ENCODE measurements around the gene VTI1B. TPM values are rescaled to one million over a fixed set of nuclear protein-coding genes. Genes with fewer than 3 reads are reported as not detected.
"Not testable (repeated sequence)": the region's sequence is repeated elsewhere in the genome, so short reads cannot be mapped to it uniquely, and the experiment has no call there.

The VTI1B gene
- polyA plus RNA-seq, 2 of the 4 experiments (the other 2 are of a cell fraction) = 77.5 to 102 TPM

DNA sequence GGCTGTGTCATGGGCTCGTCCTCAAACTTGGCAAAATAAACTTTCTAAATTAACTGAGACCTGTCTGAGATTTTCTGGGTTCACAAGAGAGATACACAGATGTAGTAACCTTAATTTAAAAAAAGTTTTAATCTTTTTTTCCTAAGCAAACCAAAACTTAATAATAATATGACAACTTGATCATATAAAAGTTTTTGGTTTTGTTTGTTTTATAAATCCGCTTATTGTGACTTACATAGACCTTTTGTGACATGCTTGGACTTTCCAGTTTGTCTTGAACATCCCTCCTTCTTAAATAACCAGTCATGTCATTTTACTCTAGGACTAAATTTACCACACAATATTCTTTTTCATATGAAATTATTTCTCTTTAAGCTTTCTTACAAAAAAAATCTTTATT, 35.8 kb upstream of the VTI1B start:
- ChIA-PET CTCF (interaction anchor here (1.2 to 1.7 kb wide), 3 partner anchors 16 to 18 kb away, joined by 3 to 5 read pairs (median 3); no protein-coding TSS in a partner anchor), POLR2A (no interaction called here)
- Histone ChIP-seq H3K4me2 (no peak overlapping the region), H3K4me3 (no peak overlapping the region), H3K9me3 (peaks cover 20% of the 10 kb centered on the region), H3K4me1 (peaks cover 5% of the 10 kb centered on the region), H3K27ac (no peak overlapping the region)
- no peak for ATAC-seq
- WGBS (ENCODE audit: missing lambda C conversion rate) = 77% methylated on average over 2 of the region's 2 CpGs
- FAIRE-seq = no peak
- peak in 1 of 2 experiments; percentile 51 for DNase-seq (ENCODE audit: low read depth in 1 of 2, low spot score in 1 of 2)
- peak; percentile 97 for TF ChIP-seq ZFP36 (IDR thresholded peaks at IDR 0.05; ENCODE audit: borderline replicate concordance, partially characterized antibody)
- no peak for TF ChIP-seq ATOH8 (CRISPR knock-in tag; IDR thresholded peaks at IDR 0.05; ENCODE audit: low read depth)
- TF ChIP-seq HMGXB4 (CRISPR knock-in tag; IDR thresholded peaks at IDR 0.05; ENCODE audit: borderline replicate concordance) = no peak
- no peak for TF ChIP-seq FOSB (CRISPR knock-in tag; IDR thresholded peaks at IDR 0.05)
- no peak for TF ChIP-seq CEBPB (IDR thresholded peaks at IDR 0.05)
- no peak for TF ChIP-seq KDM5A (IDR thresholded peaks at IDR 0.05)

DNA sequence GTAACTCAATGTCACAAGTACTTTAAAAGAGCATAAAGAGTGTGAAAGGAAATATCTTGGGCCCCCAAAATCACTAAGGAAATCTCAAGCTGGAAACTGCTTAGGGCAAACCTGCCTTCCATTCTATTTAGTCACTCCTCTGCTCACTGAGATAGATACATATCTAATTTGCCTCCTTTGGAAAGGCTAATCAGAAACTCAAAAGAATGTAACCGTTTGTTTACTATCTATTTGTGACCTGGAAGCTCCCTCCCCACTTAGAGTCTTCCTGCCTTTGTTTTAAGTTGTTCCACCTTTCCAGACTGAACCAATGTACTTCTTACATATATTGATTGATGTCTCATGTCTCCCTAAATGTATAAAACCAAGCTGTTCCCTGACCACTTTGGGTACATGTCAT, 35.4 kb upstream of the VTI1B start:
- H3K4me3 ChIP-seq; ATAC-seq; DNase-seq (ENCODE audit: low read depth in 1 of 2, low spot score in 1 of 2); H3K4me2 ChIP-seq; FAIRE-seq; H3K4me1 ChIP-seq; H3K27ac ChIP-seq; POLR2A ChIA-PET: not testable (repeated sequence)
- CTCF ChIA-PET = interaction anchor here (1.4 to 1.7 kb wide), 2 partner anchors 15 to 17 kb away, joined by 3 to 5 read pairs; no protein-coding TSS in a partner anchor
- peaks cover 20% of the 10 kb centered on the region for H3K9me3 ChIP-seq
- 11% methylated on average over 1 of the region's 1 CpG for WGBS (ENCODE audit: missing lambda C conversion rate)

DNA sequence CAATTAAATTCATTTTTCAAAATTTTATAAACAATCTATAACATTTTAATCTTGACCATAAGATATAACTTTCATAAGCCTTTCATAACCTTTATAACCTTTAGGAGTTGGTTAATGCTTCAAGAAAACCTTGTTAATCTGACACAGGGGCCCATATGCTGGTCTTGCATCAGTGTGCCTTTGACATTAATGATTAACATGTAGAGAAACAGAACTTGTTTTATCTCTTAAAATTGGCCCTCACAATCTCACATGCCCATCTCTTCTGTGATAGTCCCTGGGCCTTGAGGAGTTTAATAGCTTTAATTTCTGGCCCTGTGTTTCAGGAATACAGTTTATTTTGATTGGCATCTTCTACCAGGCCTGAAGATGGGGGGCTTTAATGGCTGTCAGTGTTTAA, 34.9 kb upstream of the VTI1B start:
- ATAC-seq; H3K4me2 ChIP-seq; DNase-seq (ENCODE audit: low read depth in 1 of 2, low spot score in 1 of 2); H3K27ac ChIP-seq; POLR2A ChIA-PET; H3K4me3 ChIP-seq; FAIRE-seq: not testable (repeated sequence)
- Histone ChIP-seq H3K9me3 (peaks cover 20% of the 10 kb centered on the region), H3K4me1 (peaks cover 11% of the 10 kb centered on the region)
- CTCF ChIA-PET = interaction anchor here (1.7 kb wide), 1 partner anchor 17 kb away, joined by 5 read pairs; no protein-coding TSS in a partner anchor

DNA sequence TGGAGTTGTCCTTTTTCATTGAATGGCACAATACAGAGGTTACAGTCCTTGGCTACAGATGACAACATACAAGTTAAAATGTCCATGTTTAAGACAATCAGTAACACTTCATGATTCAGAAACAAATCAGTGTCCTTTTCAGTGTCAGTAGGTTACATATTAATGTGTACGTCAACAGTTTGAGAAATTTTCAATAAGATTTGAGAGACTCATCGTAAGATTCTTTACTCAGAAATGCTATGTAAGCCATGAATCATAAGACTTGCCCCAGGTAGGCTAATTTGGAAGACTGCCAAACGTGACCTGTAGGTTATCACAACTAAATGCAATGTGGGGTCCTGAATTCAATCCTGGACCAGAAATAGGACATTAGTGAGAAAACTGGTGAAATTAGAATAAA, 30.8 kb upstream of the VTI1B start:
- TF ChIP-seq MYC (IDR thresholded peaks at IDR 0.05; ENCODE audit: borderline replicate concordance, low read length) (no peak), JUN (IDR thresholded peaks at IDR 0.05) (no peak), CHD4 (IDR thresholded peaks at IDR 0.05; ENCODE audit: borderline replicate concordance) (no peak), BHLHE40 (IDR thresholded peaks at IDR 0.05; ENCODE audit: low read depth, low read length) (no peak), MAZ (IDR thresholded peaks at IDR 0.05; ENCODE audit: borderline replicate concordance, low read depth, low read length) (no peak)
- Histone ChIP-seq H3K4me3 (no peak overlapping the region), H3K4me2 (peak overlapping the region; percentile 29), H3K4me1 (peaks cover 28% of the 10 kb centered on the region), H3K27ac (peak overlapping the region in 1 of 2 experiments; percentile 53; a peak in 2 of 6 replicates), H3K9me3 (peaks cover 12% of the 10 kb centered on the region; the same call in 2 of the 3 replicates)
- no peak for FAIRE-seq
- no peak for ATAC-seq
- peak in 1 of 2 experiments; percentile 18 for DNase-seq (ENCODE audit: low read depth in 1 of 2, low spot score in 1 of 2)
- POLR2A ChIA-PET = interaction anchor here (1.5 to 2.0 kb wide), 2 partner anchors 10 to 31 kb away, joined by 17 to 22 read pairs; partner anchors contain the start of genes RDH11 and VTI1B
- 5% methylated on average over 3 of the region's 3 CpGs for WGBS (ENCODE audit: missing lambda C conversion rate)
- CTCF ChIA-PET = interaction anchor here (0.6 to 6.9 kb wide), 50 partner anchors 9 to 345 kb away, joined by 3 to 267 read pairs (median 6); partner anchors contain the start of genes ARG2, ATP6V1D, EIF2S1 and PIGH

Data from A549 (cell line).